ENCODE results near the gene ZNF521.

ZNF521 gene

GRCh38 chr18:25111377-25112288 lies 240.3 kb downstream of the ZNF521 start:
- TF ChIP-seq TCF4 (CRISPR knock-in tag; IDR thresholded peaks at IDR 0.05; ENCODE audit: borderline replicate concordance) (no peak), ZFP3 (CRISPR knock-in tag; IDR thresholded peaks at IDR 0.05) (no peak), OSR1 (CRISPR knock-in tag; IDR thresholded peaks at IDR 0.05) (no peak), BACH2 (CRISPR knock-in tag; IDR thresholded peaks at IDR 0.05; ENCODE audit: borderline replicate concordance) (no peak), PATZ1 (CRISPR knock-in tag; IDR thresholded peaks at IDR 0.05; ENCODE audit: borderline replicate concordance) (no peak), RARB (CRISPR knock-in tag; IDR thresholded peaks at IDR 0.05) (no peak), CSRNP3 (CRISPR knock-in tag; IDR thresholded peaks at IDR 0.05) (no peak), ESRRG (CRISPR knock-in tag; IDR thresholded peaks at IDR 0.05) (no peak), POU6F1 (CRISPR knock-in tag; IDR thresholded peaks at IDR 0.05; ENCODE audit: borderline replicate concordance, low read depth) (no peak), ZNF8 (CRISPR knock-in tag; IDR thresholded peaks at IDR 0.05) (no peak), CREB5 (CRISPR knock-in tag; IDR thresholded peaks at IDR 0.05; ENCODE audit: low read depth) (no peak), TSHZ2 (CRISPR knock-in tag; IDR thresholded peaks at IDR 0.05) (no peak), TOX (CRISPR knock-in tag; IDR thresholded peaks at IDR 0.05; ENCODE audit: borderline replicate concordance) (no peak), ZFP30 (CRISPR knock-in tag; IDR thresholded peaks at IDR 0.05) (no peak), PPARA (CRISPR knock-in tag; IDR thresholded peaks at IDR 0.05; ENCODE audit: borderline replicate concordance) (no peak)
- no peak for ATAC-seq

- peak; percentile 71 for ATAC-seq
- no peak for TF ChIP-seq ZFP30 (CRISPR knock-in tag; IDR thresholded peaks at IDR 0.05)
- TF ChIP-seq TCF4 (CRISPR knock-in tag; IDR thresholded peaks at IDR 0.05; ENCODE audit: borderline replicate concordance) = no peak
- TF ChIP-seq CSDC2 (CRISPR knock-in tag; IDR thresholded peaks at IDR 0.05) = no peak
- no peak for TF ChIP-seq PATZ1 (CRISPR knock-in tag; IDR thresholded peaks at IDR 0.05; ENCODE audit: borderline replicate concordance)
- TF ChIP-seq TOX (CRISPR knock-in tag; IDR thresholded peaks at IDR 0.05; ENCODE audit: borderline replicate concordance) = no peak
- no peak for TF ChIP-seq ZC3H10 (CRISPR knock-in tag; IDR thresholded peaks at IDR 0.05)
- TF ChIP-seq CREB5 (CRISPR knock-in tag; IDR thresholded peaks at IDR 0.05; ENCODE audit: low read depth) = no peak
- TF ChIP-seq TSHZ2 (CRISPR knock-in tag; IDR thresholded peaks at IDR 0.05) = no peak
- no peak for TF ChIP-seq ARNTL (CRISPR knock-in tag; IDR thresholded peaks at IDR 0.05; ENCODE audit: borderline replicate concordance, low read depth)
- no peak for TF ChIP-seq ZNF70 (CRISPR knock-in tag; IDR thresholded peaks at IDR 0.05)
- no peak for TF ChIP-seq ESRRG (CRISPR knock-in tag; IDR thresholded peaks at IDR 0.05)
- TF ChIP-seq POU6F1 (CRISPR knock-in tag; IDR thresholded peaks at IDR 0.05; ENCODE audit: borderline replicate concordance, low read depth) = no peak
- no peak for TF ChIP-seq GLIS3 (CRISPR knock-in tag; IDR thresholded peaks at IDR 0.05)
Measured at GRCh38 chr18:25109484-25109883, 242.5 kb downstream of the ZNF521 start.

Data from SK-N-SH treated with all-trans-retinoic acid at 6 μM for 48 hours (cell line).